ENCODE measurements around the gene CLCN6.

CLCN6 gene

GRCh38 chr1:11842154-11843041 is 36.4 kb downstream of the CLCN6 start:
- DNase-seq (ENCODE audit: insufficient read length, low spot score) (no peak), FAIRE-seq (peak; percentile 71)
- TF ChIP-seq POLR2AphosphoS5 (IDR thresholded peaks at IDR 0.05; ENCODE audit: low read depth, low read length) (no peak), POLR2A (IDR thresholded peaks at IDR 0.05; ENCODE audit: low read depth, low read length) (no peak), TAF1 (IDR thresholded peaks at IDR 0.05; ENCODE audit: low read depth, low read length) (no peak), PAX5 (IDR thresholded peaks at IDR 0.05; ENCODE audit: insufficient read depth, low read length, severe bottlenecking) (no peak), SPI1 (IDR thresholded peaks at IDR 0.05; ENCODE audit: low read depth, low read length) (no peak), POU2F2 (IDR thresholded peaks at IDR 0.05; ENCODE audit: low read depth, low read length) (no peak)

DNA sequence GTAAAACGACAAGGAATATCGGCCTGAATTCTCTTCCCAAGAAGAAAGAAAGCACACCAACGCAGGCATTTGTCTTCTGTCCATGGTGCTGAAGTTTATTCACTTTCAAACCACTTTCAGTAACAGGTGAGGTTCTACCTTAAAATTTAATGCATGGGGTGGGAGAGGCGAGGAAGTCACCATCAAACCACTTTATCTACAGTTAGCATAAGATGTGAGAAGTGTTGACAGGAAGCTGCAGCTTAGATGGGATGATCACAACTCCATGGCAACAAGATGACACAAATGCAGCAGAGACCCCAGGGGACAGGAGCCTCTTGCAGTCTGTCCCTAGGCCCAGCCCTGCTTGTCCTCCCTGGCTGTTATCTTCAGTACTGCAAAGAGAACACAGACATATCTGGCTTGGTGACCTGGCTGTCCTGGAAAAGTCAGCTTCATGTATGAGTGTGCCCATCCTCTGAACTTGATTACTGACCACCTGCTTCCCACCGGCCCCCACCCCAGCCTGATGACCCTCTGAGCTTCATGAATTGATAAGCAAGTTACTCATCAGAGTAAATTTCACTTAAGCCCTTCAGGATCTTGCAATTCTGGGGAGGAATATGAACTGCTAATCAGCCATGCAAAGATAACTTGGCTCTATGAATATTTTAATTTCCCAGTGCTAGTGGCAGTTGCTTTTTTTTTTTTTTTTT is 39.8 kb downstream of the CLCN6 start:
- DNase-seq (ENCODE audit: insufficient read length, low spot score) (no peak), FAIRE-seq (peak; percentile 52)
- no peak for TF ChIP-seq POLR2A (IDR thresholded peaks at IDR 0.05; ENCODE audit: low read depth, low read length)
- no peak for TF ChIP-seq POLR2AphosphoS5 (IDR thresholded peaks at IDR 0.05; ENCODE audit: low read depth, low read length)
- TF ChIP-seq SPI1 (IDR thresholded peaks at IDR 0.05; ENCODE audit: low read depth, low read length): no peak
- TF ChIP-seq PAX5 (IDR thresholded peaks at IDR 0.05; ENCODE audit: insufficient read depth, low read length, severe bottlenecking): no peak
- TF ChIP-seq POU2F2 (IDR thresholded peaks at IDR 0.05; ENCODE audit: low read depth, low read length): no peak
- no peak for TF ChIP-seq TAF1 (IDR thresholded peaks at IDR 0.05; ENCODE audit: low read depth, low read length)

- FAIRE-seq: no peak
- TF ChIP-seq POU2F2 (IDR thresholded peaks at IDR 0.05; ENCODE audit: low read depth, low read length) (no peak), SPI1 (IDR thresholded peaks at IDR 0.05; ENCODE audit: low read depth, low read length) (no peak), POLR2A (IDR thresholded peaks at IDR 0.05; ENCODE audit: low read depth, low read length) (no peak)
- DNase-seq (ENCODE audit: insufficient read length, low spot score): no peak
These were observed 41.8 kb downstream of the CLCN6 start, which contains the start of gene NPPA for GRCh38 chr1:11847667-11848372. Gene NPPA (minus strand): TSS chr1:11847783. CDS start chr1:11847684, 99 bp downstream.

DNA sequence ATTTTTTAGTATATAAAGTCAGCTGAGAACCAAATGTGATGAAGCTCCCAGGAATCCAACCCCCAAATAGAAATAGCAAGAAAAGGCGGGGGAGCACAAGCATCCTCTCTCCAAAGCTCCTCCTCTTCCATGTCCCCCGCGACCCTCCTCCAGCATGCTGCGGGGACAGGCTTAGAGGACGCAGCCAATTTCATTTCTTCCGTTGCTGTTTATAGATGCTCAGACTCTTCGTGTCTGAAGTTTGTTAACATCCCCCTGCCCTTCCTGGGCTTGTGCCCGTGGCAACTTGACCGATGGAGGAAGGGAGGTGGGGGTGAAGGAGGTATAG is 42.3 kb downstream of the CLCN6 start:
- FAIRE-seq (no peak), DNase-seq (ENCODE audit: insufficient read length, low spot score) (no peak)
- TF ChIP-seq TAF1 (IDR thresholded peaks at IDR 0.05; ENCODE audit: low read depth, low read length) (no peak), POLR2AphosphoS5 (IDR thresholded peaks at IDR 0.05; ENCODE audit: low read depth, low read length) (no peak), POU2F2 (IDR thresholded peaks at IDR 0.05; ENCODE audit: low read depth, low read length) (no peak), PAX5 (IDR thresholded peaks at IDR 0.05; ENCODE audit: insufficient read depth, low read length, severe bottlenecking) (no peak), POLR2A (IDR thresholded peaks at IDR 0.05; ENCODE audit: low read depth, low read length) (no peak), SPI1 (IDR thresholded peaks at IDR 0.05; ENCODE audit: low read depth, low read length) (no peak)

GRCh38 chr1:11850156-11850555 is 44.2 kb downstream of the CLCN6 start:
- TF ChIP-seq POLR2AphosphoS5 (IDR thresholded peaks at IDR 0.05; ENCODE audit: low read depth, low read length): no peak
- TF ChIP-seq TAF1 (IDR thresholded peaks at IDR 0.05; ENCODE audit: low read depth, low read length): no peak
- no peak for TF ChIP-seq POLR2A (IDR thresholded peaks at IDR 0.05; ENCODE audit: low read depth, low read length)
- TF ChIP-seq SPI1 (IDR thresholded peaks at IDR 0.05; ENCODE audit: low read depth, low read length): no peak
- no peak for TF ChIP-seq POU2F2 (IDR thresholded peaks at IDR 0.05; ENCODE audit: low read depth, low read length)
- TF ChIP-seq PAX5 (IDR thresholded peaks at IDR 0.05; ENCODE audit: insufficient read depth, low read length, severe bottlenecking): no peak
- FAIRE-seq (no peak), DNase-seq (ENCODE audit: insufficient read length, low spot score) (no peak)

GRCh38 chr1:11851180-11851579 is 45.2 kb downstream of the CLCN6 start:
- no peak for TF ChIP-seq POU2F2 (IDR thresholded peaks at IDR 0.05; ENCODE audit: low read depth, low read length)
- no peak for TF ChIP-seq TAF1 (IDR thresholded peaks at IDR 0.05; ENCODE audit: low read depth, low read length)
- no peak for TF ChIP-seq POLR2AphosphoS5 (IDR thresholded peaks at IDR 0.05; ENCODE audit: low read depth, low read length)
- TF ChIP-seq POLR2A (IDR thresholded peaks at IDR 0.05; ENCODE audit: low read depth, low read length): no peak
- no peak for DNase-seq (ENCODE audit: insufficient read length, low spot score)
- no peak for FAIRE-seq

DNA sequence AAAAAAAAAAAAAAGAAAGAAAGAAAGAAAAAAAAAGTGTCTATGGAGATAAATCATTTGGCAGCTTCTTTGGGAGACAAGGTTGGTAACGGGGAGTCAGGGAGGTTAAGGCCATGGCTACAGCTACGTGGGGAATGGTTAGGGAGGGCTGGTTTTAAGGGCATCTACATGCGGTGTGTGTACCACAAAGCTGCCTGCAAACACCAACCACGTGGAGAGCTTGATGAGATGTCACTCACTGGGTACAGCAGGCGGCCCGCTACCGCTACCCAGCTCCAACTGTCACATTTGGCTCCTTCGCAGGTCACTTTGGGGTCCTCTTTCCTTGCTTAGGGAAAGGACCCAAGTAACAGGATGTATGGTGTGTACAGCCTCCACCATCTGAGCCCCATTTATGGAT is 48.5 kb downstream of the CLCN6 start:
- DNase-seq (ENCODE audit: insufficient read length, low spot score) (no peak), FAIRE-seq (no peak)
- TF ChIP-seq POLR2AphosphoS5 (IDR thresholded peaks at IDR 0.05; ENCODE audit: low read depth, low read length): no peak
- no peak for TF ChIP-seq POU2F2 (IDR thresholded peaks at IDR 0.05; ENCODE audit: low read depth, low read length)
- TF ChIP-seq SPI1 (IDR thresholded peaks at IDR 0.05; ENCODE audit: low read depth, low read length): no peak
- TF ChIP-seq PAX5 (IDR thresholded peaks at IDR 0.05; ENCODE audit: insufficient read depth, low read length, severe bottlenecking): no peak
- no peak for TF ChIP-seq TAF1 (IDR thresholded peaks at IDR 0.05; ENCODE audit: low read depth, low read length)
- no peak for TF ChIP-seq POLR2A (IDR thresholded peaks at IDR 0.05; ENCODE audit: low read depth, low read length)

GRCh38 chr1:11855430-11855829 is 49.4 kb downstream of the CLCN6 start:
- FAIRE-seq (no peak), DNase-seq (ENCODE audit: insufficient read length, low spot score) (no peak)
- no peak for TF ChIP-seq TAF1 (IDR thresholded peaks at IDR 0.05; ENCODE audit: low read depth, low read length)
- no peak for TF ChIP-seq POLR2A (IDR thresholded peaks at IDR 0.05; ENCODE audit: low read depth, low read length)
- no peak for TF ChIP-seq POLR2AphosphoS5 (IDR thresholded peaks at IDR 0.05; ENCODE audit: low read depth, low read length)
- TF ChIP-seq PAX5 (IDR thresholded peaks at IDR 0.05; ENCODE audit: insufficient read depth, low read length, severe bottlenecking): no peak

- DNase-seq (ENCODE audit: insufficient read length, low spot score) (no peak), FAIRE-seq (no peak)
- no peak for TF ChIP-seq TAF1 (IDR thresholded peaks at IDR 0.05; ENCODE audit: low read depth, low read length)
These were observed 50.7 kb downstream of the CLCN6 start for GRCh38 chr1:11856698-11857097.
